T-helper 9 cell (primary cell): ENCODE measurements around the gene AOAH.

ENCODE experiments used
- DNase-seq: peaks from one replicate; pipeline ENCODE4 v3.0.0-alpha.2; 2020

AOAH gene

DNA sequence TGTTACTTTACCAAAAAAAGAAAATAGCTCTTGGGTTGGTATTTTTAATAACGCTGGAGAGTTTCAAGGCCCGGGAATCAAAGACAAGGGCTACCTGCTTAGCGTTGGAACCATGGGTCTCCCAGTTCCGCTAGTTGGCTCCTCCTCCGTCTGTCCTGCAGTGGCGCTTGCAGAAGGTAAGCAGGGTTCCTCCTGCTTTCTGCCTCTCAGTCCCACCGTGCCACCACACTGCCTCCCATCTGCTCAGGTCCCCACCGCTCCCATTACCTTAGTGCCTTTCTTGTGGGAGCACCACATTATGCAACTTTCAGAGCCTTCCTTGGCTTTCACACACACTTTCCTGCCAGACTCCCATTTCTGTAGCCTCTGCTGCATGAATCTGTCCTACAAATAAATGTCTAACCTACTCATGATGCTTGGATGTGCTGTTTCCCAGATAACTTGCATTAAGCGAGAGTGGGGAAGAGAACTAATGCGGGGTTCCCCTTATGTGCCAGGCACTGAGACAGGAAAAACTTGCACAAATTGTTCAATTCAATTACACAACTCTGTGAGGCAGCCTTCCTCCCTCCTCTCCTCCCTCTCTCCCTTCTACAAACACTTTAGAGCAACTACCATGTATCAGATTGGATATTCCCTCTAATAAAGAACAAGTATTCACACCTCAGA, 124.5 kb downstream of the AOAH start:
- DNase-seq: no peak

DNA sequence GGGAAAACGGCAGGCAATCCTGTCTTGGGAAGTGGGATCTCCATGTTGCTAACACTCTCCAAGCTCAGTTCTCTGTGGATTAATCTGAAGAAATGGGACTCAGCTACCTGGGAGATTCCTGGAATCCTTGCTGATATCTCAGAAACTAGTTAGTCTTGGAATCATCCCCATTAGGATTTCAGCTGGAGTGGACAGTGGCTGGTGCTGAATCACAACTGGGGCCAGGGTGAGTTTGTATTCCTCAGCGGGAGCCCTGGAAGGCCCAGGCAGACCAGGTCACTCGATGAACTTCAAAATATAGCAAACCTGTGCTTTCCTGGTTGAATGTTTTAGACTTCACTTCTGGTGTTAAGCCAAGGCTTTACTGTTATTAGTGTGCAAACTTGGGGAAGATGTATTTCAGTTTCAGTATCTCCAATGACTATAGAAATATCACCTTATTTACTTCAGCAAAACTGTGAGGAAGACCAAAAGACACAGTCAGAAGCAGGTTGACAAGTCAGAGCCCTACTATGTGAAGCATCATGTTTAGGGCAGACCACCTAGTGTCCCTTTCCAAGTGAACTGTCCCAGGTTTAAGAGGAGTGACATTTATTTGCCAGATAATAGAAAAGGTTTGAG, 126.1 kb downstream of the AOAH start:
- no peak for DNase-seq

DNA sequence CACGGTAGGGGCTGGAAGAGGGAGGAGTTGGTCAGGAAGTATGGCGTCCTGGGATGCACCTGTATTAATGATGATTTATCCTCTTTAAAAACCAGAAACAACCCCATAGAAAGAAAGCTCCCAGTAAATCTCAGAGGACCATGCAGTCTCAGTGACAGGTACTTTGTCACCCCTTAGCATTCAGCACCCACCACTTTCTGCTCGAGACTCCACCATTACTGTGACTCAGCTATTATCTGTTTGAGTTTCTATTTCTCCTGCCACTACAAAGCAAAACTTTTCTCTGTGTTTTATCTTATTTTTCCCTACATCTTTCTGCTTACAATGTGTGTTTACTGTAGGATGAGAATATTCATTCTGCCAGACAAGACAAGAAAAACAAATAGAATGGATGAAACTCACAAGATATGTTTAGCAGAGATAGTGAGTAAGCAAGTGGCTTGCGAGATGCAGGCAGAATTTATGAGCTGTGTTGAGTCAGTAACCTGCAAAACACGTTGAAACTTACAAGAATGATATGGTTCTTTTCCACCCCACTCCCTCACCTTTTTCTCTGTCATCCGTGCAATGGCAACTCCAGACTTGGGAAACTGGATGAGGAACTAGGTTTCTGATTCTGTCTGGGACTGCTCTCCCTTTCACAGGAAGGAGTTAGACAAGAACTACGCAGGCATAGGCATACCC, 127.1 kb downstream of the AOAH start:
- DNase-seq: no peak

DNA sequence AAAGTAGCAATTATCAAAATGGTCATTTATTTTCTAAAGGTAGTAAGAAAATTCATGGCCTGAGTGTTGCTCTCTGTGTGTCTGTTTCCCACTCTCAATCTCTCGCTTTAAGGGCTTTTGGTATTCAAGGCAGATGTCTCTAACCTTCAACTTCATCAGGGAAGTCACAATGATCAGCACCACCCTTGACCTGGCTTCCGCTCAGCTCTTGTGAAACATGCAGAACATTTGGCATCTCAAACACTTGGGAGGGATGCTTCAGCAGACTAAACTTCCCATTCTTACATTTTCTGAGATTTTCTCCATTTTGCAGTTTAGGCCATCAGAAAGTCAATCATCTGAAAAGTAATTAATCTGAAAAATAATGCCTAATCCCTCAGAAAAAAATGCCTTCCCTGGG, 129.8 kb downstream of the AOAH start:
- no peak for DNase-seq

DNA sequence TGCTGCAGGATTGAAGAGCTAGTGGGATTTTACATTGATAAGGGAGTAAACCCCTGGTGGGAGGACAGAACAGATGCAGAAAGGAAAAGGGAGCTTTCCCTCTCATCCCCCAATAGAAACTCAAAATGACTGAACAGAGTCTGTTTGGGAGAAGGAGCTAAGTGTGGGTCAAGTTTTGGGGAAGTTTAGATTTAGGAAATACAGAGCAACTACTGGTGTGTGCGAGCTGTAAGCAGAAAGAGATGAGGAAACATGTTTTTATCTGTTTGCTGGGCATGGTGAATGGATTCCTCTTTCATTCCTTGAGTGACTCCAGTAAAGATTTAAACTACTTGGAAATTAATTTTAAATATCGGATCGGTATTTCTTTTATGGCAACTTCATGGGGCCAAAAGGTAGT, 132.7 kb downstream of the AOAH start:
- no peak for DNase-seq

DNA sequence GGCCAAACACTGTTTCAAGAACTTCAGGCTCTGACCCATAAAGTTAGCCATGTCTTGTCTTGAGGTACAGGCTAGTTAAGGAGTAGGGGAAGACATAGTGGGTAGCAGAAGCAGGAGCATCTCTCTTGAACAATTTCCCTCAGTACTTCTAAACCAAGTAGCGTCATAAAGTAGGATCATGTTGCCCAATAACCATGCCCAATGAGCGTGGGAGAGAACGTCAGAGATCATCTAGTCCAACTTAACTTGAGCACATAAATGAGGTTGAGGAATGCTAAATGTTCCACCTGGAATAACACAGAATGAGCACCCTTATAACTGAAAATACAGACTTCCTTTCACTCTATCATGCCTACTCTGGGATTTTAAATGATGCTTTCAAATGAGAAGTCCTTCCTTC, 134.9 kb downstream of the AOAH start:
- DNase-seq: no peak

DNA sequence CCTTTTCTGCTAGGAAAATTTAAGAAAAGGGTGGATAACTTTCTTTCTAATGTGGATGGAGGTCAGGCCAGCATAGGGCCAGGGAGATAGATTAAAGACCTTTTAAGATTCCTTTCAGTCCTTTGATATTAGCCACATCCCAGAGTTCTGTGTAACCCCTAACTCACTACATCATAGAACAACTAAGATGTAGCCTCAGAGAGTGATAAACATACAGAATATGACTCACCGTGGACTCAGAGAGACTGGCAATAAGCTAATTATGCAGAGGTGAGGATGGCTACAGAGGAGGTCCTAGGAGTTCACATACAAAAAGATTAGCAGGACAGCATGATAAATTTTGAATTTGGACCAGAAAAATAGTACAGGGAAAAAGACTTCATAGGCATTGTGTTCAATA, 141.0 kb downstream of the AOAH start:
- DNase-seq: no peak

DNA sequence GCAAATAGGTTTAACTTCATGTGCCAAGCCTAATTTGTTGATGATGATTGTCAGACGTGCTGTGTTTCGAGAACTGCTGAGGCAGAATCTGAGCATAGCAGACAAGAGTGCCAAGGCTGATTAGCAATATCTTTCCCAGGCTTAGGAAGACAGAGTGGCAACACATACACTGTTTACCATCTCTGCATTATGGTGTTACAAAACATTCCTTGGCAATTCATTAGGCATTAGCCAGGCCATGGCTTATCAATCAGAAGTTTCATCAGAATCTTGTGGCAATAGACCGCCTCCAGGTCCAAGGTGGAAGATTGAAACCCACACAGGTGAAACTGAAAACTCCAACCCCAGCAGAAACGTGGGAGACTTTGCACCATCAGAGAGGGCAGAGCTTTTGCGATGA, 148.5 kb downstream of the AOAH start:
- DNase-seq: no peak

DNA sequence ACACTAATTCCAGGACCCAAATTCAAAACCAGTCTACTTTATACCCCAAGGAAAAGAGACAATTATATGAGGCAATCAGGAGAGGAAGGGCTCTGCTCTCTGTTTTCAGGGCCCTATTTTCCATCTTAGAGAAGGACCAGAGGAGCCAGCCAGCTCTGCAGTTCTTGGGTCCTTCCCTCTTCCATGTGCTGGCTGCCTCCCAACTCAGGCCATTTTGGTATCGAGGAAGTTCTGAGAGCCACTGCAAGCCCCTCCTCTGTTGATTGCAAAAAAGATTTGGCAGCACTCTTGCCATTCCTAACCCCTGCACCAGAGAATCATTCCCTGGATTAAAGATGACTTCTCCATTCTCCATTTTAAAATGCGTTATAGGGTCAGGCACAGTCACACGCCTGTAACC, 151.2 kb downstream of the AOAH start:
- no peak for DNase-seq

DNA sequence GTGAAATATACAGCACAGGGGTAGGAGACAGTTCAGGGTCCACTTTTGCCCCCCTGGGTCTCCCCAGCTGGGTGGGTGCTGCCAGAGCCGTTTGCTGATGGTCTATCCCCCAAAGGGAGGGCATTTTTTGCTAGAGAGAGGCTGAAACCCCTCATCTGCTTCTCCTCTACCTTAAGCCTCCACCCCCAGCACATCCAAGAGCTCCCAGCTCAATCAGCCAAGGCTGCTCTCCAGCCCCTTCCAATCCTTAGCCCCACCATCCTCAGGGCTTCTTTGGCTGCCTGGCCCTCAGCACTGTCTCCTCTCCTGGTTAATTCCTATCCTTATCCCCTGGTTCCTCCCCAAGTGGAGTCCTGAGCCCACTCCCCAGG, 153.1 kb downstream of the AOAH start:
- DNase-seq: no peak

DNA sequence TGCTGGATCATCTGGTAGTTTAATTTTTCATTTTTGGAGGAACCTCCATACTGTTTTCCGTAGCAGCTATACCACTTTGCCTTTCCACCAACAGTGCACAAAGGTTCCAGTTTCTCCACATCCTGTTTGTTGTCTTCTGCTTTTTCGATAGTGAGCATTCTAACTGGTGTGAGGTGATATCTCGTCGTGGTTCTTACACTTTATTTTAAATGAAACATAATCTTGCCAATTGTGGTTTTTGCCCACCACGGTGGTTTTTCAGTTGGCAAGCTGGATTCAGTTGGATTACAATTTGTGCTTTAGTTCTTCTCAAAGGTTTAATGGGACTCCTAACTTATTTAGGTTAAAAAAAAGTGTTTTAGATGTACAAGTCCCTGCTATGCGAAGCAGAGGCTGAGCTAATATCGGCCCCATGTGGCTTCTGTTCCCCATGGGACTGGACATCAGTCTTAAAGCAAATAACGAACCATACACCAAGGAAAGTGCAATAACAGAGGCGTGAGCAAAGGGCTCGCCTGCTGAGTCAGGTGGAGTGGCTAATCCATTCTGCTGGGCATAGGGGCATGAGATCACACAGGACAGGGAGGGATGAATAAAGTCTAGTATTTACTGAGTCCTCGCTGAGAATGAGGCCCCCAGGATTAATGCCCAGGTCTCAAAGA, 153.6 kb downstream of the AOAH start:
- DNase-seq: no peak

DNA sequence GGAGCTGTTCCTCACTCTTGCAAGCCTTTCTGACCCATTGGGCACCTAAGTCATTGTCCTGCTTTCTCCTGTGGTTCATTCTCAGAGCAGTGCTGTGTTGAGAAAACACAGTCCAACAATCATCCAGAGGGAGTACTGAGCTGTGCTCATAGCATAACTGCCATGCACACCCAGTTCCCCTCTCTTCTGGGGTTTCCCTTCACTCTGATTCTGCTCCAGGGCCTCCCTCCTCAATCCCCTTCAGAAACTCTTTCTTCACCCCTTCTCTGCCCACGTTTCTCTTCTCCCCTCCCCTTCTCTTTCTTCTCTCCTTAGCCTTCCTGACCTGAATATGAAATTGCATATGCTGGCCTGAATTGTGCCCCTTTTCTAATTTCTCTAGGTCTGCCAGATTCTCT, 155.8 kb downstream of the AOAH start:
- no peak for DNase-seq

DNA sequence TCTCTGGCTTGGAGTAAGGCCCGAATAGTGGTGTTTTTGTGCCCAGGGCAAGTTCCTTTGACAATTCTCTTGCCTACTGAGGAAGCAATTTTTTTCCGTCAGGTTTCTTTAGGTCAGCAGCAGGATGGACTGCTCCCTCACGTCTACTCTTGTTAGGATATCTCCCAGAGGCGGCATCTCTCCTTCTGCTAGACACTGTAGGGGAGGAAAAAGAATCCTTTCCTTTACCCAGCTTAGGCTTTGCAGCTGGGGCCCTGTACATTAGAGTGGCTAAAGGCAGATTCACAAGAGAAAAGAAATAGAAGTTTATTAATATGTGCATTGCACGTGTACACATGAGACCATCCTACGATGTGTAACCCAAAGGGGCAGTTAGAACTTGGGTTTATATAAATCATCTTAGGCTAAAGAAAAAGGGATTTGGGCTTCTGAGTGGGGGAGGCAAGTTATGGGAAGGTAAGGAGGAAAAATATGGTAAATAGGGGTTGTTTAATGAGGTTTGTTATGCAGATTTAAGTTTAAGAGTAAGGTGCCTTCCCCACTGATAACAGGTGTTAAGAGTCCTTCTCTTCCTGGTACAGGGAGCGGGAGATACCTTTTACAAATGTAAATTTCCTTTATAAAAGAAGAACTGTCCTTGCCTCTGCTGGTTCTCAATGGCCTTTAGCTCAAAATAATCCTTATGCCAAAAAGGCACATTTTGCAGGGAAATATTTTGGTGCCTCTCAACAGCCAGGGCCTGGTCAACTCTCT, 156.4 kb downstream of the AOAH start:
- no peak for DNase-seq

DNA sequence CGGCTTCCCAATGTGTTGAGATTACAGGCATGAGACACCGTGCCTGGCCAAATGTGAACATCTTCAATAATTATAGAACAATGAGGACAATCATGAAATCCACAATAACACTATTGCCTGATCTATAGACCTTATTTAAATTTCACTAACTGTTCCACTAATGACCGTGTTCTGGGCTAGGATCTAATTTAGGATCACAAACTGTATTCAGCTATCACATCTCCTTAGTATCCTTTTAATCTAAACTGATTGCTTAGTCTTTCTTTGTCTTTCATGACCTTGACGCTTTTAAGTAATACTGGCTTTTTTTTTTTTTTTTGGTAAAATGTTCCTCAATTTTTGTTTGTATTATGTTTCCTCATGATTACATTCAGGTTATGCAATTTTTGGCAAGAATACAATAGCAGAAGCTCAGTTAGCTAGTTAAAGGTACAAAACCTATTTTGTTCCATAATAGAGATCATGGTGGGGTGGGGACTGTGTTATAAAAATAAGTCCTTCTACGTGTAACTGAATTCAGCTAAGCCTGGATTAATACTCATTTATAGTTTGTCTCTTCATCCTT, 158.4 kb downstream of the AOAH start:
- DNase-seq: no peak

DNA sequence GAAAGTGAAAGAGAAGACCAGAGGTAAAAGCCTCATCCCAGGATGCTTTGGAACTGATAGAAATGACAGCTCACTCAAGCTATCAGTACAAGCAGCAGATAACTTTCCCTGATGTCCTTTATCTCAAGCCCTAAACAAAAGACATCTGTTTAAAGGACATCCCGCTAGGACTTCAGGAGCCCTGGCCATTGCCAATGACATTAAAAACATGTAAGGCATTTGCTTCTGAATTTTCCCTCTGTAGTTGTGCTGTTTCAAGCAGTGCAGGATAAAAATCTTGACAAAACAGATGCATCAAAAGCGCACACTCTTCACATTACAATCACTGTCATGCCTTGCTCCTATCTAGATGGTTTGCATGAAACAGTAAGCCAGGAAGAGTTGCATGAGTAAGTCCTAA, 159.8 kb downstream of the AOAH start:
- DNase-seq: no peak

DNA sequence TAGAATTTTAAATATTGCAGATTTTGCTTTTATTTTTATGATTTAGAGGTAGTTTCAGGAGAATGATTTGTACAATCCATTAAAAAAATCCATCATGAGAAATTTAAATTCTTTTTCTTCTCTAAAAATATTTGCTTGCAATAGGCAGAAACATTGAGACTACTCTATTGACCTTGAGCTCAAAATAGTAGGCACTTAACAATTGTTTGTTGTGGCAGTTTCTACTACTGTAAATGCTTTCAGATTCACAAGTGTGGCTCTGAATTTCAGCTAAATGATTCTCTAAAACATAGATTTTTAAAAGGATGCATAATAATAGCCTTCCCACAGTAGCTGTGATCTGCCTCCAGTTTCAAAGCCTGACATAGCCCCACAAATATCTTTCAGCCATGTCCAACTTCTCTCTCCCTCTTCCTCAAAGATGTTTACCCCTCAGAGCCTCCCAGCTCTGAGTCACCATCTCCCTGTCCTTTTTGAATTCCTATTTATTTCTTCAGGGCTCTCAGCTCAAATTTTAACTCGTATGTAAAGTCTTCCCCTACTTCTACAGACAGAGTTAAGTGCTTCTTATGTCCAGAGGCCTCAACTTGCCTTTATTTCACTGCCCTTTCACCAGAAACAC, 160.5 kb downstream of the AOAH start:
- DNase-seq: no peak

DNA sequence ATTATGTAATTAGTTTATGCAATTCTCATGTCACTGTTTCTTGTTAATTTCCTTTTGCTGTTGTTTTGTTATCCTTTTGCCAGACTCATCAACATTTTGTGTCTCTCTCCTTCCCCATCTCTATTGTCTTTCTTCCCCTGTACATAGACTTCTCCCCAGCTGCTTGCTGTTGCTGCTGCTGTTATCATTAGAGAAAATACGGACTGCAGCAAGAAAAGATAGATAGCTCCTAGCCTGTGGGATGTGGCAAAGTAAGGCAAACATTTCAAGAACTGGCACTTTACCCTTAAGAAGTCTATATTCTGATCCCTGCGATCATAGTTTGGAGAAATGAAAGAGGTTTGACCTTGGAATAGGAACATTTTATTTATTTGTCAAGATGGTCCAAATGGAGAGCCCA, 162.2 kb downstream of the AOAH start:
- no peak for DNase-seq

DNA sequence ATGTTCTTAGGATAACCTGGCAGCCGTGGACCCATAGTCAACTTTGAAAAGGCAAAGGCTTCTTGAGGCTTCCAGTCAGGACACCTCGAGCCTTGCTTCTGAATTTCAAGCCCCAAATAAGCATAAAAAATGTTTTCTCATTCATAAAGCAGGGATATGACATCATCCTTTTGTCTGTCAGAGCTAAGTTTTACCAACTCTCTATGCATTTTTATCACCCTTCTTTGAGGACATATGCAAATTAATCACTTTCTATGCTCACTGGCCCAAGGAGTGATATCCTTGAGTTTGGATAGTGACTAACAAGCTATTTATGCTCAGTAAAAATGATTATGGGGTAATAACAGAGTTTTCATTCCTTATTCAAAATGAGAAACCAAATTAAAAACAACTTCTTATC, 175.3 kb downstream of the AOAH start:
- DNase-seq: no peak

DNA sequence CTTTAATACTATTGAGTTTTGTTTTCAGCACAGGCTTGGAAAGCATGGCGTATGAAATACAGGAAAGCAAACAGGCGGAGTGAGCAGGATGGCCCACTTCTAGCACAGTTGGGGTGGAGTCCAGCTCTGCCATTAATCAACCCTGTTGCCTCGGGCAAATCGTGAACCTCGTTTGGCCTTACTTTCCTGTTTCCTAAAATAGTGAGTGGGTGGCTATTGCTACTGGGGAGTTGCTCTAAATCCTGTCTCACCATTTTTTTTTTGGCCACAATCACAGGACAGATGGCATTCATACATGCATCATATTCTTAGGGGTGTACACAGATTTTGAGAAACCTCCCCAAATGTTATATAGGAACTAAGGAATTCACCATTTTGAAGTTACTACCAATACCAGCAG, 176.9 kb downstream of the AOAH start:
- DNase-seq: no peak

DNA sequence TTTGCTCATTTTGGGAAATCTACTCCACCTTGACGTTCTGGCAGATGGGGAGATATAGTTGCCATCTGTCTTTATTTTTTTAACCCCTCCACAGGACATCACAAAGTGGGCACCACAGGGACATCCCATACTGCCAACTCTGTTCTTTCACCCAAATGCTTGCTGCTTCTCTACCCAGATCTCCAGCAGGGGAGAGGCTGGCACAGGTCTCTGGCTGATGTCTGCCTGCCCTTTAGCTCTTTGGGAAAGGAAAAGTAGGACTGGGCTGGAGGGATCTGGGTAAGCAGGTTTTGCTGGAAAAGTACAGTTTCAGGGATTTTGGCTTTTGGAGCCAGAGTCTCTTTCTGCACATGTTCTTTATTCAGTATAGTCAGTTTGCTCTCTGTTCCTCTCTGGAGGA, 178.0 kb downstream of the AOAH start:
- no peak for DNase-seq

DNA sequence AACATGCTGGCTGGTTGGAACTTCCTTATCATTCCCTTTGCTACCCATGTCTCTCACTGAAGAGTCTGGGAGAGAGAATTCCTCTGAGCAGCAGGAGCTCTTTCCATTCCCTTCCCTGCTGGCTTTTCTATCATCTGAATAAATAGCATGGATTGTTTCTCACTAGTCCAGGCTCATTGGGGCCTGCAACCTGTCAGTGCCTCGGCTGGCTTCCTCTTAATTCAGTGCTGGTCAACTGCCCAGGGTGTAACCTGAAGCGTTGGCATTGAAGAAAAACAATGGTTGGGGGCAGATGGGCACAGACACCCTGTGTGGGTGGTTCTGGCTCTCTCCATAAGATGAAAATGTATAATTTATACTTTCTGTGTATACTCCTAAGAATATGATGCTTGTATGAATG, 179.0 kb downstream of the AOAH start:
- DNase-seq: no peak

DNA sequence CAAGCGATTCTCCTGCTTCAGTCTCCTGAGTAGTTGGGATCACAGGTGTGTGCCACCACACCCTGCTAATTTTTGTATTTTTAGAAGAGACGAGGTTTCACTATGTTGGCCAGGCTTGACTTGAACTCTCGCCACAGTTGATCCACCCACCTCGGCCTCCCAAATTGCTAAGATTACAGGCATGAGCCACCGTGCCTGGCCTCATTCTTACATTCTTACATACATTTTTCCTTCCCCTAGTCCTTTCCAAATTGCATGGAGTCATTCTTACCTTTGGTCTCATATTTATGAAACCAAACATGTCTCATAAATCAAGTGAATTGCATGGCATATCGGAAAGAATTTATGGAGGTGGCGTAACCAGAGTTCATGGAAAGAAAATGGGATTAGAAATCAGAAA, 186.2 kb downstream of the AOAH start:
- DNase-seq: no peak
